Right lobe of liver (tissue), 4 donors: Measurements from ENCODE around the gene SLFN5.

Source experiments
- CTCF ChIP-seq, 4 donors: fragments of 200-600 bp in 3 of 4; fragments of 450-650 bp in 1 of 4; IDR thresholded peaks; one replicate each; pipeline versions ENCODE4 v1.5.1 to v1.8.0; 2016 to 2022; ENCODE audit warnings: antibody characterized with exemption in 4 of 4, mild to moderate bottlenecking in 2 of 4
- POLR2A ChIP-seq: fragments of 450-650 bp; IDR thresholded peaks from one replicate; pipeline ENCODE4 v1.6.1; 2017; ENCODE audit warnings: antibody characterized with exemption, mild to moderate bottlenecking
- donor health status: DM: no; HTN: no; CAD: no.
- donor health status: DM: no; HTN: no; CAD: no.
- donor health status: DM: no; HTN: yes; CAD: no.

DNA sequence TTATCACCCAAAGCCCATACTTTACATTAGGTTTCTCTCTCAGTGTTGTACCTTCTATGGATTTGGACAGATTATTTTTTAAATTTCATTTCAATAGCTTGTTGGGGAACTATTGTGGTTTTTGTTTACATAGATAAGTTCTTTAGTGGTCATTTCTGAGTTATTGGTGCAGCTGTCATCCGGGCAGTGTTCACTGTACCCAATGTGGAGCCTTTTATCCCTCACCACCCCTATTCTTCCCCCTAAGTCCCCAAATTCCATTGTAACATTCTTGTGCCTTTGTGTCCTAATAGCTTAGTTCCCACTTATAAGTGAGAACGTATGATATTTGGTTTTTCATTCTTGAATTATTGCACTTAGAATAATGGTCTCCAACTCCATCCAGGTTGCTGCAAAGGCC, 73.1 kb downstream of the SLFN5 start:
- TF ChIP-seq POLR2A = no peak
- TF ChIP-seq CTCF (IDR thresholded peaks at IDR 0.05) = no peak
